ENCODE measurements around the gene OVCA2.

OVCA2 gene

DNA sequence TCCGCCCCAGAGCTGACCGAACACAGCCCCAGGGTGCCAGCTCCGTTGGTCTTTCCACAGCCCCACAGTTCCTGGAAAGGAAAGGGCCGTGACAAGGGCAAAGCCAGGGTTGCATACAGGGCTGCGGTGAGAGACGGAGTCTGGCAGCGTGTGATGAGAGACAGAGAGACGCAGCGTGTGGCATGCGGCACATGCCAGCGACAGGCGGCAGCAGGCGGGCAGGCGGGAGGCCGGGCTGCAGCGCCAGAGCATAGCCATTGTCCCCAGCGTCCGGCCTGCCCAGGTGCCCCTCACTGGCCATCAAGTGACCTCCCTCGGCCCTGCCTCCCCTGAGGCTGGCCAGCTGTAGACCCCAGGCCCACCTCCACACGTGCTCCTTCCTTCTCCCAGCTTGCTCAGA lies 25.3 kb upstream of the OVCA2 start:
- Histone ChIP-seq H3K9me3 (ENCODE audit: insufficient read depth, low read depth, low read length) (no peaks in the 10 kb centered on the region), H3K4me1 (ENCODE audit: insufficient read depth, low read length) (peaks cover 2% of the 10 kb centered on the region; the same call in 1 of the 2 replicates), H3K36me3 (ENCODE audit: insufficient read depth, low read length) (no peaks in the 10 kb centered on the region), H3K27me3 (ENCODE audit: insufficient read depth, low read length) (peaks cover 60% of the 10 kb centered on the region), H3K4me3 (ENCODE audit: low read length) (no peak overlapping the region), H3K27ac (ENCODE audit: low read depth, low read length) (no peak overlapping the region), H3K9ac (ENCODE audit: low read depth, low read length) (no peak overlapping the region)
- 89% methylated on average over 20 of the region's 20 CpGs for WGBS

DNA sequence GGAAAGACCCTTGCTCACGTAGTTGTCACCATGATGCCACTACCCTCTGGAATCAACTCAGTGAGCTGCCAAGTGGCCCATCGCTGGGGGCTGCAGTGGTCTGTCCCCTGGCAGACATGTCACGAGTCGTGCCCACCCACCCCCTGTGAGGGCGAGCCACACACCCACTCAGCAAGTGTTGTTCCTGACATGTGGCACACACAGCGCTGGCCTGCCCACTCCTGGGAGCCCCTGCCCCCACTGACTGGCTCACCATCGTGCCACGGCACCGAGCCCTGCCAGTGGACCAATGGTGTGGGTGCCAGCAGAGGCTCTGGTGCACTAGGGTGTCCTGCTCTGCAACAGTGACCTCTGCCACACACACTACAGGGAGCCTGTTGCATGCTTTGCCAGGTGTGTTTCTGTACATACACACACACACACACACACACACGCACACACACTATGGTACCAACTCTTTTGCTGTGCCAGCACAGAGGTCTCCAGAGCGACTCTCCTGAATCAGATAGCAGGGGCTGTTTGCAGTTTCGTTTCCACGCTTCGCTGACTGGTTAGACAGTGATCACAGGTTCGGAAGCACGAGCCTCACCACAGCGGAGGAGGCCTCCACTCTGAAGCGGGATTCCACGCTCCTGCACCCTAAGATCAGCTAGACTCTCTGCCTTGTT lies 24.4 kb upstream of the OVCA2 start:
- 92% methylated on average over 19 of the region's 19 CpGs for WGBS
- Histone ChIP-seq H3K27me3 (ENCODE audit: insufficient read depth, low read length) (peaks cover 68% of the 10 kb centered on the region), H3K27ac (ENCODE audit: low read depth, low read length) (no peak overlapping the region), H3K36me3 (ENCODE audit: insufficient read depth, low read length) (no peaks in the 10 kb centered on the region), H3K9me3 (ENCODE audit: insufficient read depth, low read depth, low read length) (no peaks in the 10 kb centered on the region), H3K9ac (ENCODE audit: low read depth, low read length) (no peak overlapping the region), H3K4me3 (ENCODE audit: low read length) (no peak overlapping the region), H3K4me1 (ENCODE audit: insufficient read depth, low read length) (no peaks in the 10 kb centered on the region)

DNA sequence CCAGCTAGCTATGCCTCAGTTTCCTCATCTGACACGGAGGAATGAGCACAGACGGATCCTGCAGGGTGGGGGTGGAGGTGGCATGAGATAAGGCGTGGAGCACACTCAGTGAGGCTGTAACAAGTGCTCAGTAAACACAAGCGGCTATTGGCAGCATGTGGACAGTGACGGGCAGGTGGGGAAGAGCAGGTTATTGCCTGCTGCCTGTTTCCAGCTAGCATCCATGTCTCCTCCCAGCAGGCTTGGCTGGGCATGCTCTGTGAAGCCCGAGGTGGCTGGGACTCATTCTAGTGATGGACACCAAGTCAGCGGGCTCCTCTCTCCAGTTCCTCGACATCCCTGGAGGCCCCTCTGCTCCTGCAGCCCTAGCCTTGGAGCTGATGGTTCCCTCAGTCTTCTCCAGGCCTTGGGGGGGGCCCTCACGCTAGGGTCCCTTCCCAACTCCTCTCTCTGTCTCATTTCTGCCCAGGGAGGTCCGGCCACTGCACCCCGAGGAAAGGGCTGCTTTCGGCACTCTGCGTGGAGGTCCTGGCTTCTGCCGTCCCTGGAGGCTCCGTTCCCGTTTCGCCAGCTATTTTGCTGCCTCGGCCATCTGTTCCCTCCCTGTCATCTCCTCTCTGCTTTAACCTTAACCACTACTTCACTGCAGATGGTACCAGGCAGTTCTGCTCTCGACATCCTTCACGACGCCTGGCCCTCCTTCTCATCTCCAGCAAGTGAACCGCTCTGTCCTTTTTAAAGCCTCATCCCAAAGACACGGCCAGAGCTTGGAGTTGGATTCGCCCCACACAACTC lies 22.9 kb upstream of the OVCA2 start:
- H3K27me3 ChIP-seq (ENCODE audit: insufficient read depth, low read length): peaks cover 78% of the 10 kb centered on the region
- WGBS: 89% methylated on average over 24 of the region's 24 CpGs
- peaks cover 7% of the 10 kb centered on the region for H3K4me1 ChIP-seq (ENCODE audit: insufficient read depth, low read length)
- no peak overlapping the region for H3K4me3 ChIP-seq (ENCODE audit: low read length)
- no peak overlapping the region for H3K9ac ChIP-seq (ENCODE audit: low read depth, low read length)
- no peaks in the 10 kb centered on the region for H3K9me3 ChIP-seq (ENCODE audit: insufficient read depth, low read depth, low read length)
- H3K27ac ChIP-seq (ENCODE audit: low read depth, low read length): no peak overlapping the region
- H3K36me3 ChIP-seq (ENCODE audit: insufficient read depth, low read length): no peaks in the 10 kb centered on the region

DNA sequence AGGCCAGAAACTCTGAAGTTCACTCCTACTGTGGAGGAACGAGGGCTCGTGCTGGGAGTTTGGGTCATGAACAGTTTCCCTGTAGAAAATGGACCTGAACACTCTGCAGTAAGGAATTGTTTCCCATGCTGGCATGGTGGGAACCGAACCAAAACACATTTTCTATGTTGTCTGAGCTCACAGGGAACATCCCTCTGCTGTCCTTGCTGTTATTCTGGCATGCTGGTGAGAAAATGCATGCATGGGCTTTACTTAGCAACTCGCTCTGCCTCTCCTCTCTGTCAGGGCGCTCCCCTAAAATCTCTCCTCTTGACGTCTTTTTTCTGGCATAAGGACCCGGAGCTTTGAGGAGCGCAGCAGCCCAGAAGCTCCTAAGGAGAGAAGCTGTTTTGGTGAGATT lies 22.1 kb upstream of the OVCA2 start:
- Histone ChIP-seq H3K27me3 (ENCODE audit: insufficient read depth, low read length) (peaks cover 81% of the 10 kb centered on the region), H3K4me1 (ENCODE audit: insufficient read depth, low read length) (peaks cover 12% of the 10 kb centered on the region), H3K9me3 (ENCODE audit: insufficient read depth, low read depth, low read length) (no peaks in the 10 kb centered on the region), H3K9ac (ENCODE audit: low read depth, low read length) (no peak overlapping the region), H3K4me3 (ENCODE audit: low read length) (no peak overlapping the region), H3K36me3 (ENCODE audit: insufficient read depth, low read length) (no peaks in the 10 kb centered on the region), H3K27ac (ENCODE audit: low read depth, low read length) (no peak overlapping the region)
- WGBS: 90% methylated on average over 8 of the region's 8 CpGs

DNA sequence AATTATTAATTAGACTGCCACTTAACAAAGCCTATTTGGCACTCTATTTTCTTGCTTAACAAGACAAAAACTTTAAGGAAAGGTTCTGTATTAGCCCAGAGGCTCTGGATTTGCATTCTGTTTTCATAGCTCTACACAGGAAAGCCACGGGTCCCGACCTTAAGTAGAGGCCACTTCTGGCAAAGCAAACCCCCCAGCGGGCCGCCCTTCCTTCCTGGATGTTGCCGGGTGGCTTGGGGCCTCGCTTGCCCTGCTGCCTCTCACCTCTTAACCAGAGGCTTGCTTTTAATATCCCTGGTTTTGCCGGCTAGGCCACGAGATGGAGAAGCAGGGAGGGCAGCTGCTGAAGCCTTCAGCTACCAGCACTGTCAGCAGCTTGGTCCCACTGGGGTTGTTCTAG lies 21.1 kb upstream of the OVCA2 start:
- no peak overlapping the region for H3K9ac ChIP-seq (ENCODE audit: low read depth, low read length)
- H3K4me3 ChIP-seq (ENCODE audit: low read length): no peak overlapping the region
- peaks cover 87% of the 10 kb centered on the region for H3K27me3 ChIP-seq (ENCODE audit: insufficient read depth, low read length)
- WGBS: 66% methylated on average over 8 of the region's 8 CpGs
- no peaks in the 10 kb centered on the region for H3K9me3 ChIP-seq (ENCODE audit: insufficient read depth, low read depth, low read length)
- H3K27ac ChIP-seq (ENCODE audit: low read depth, low read length): no peak overlapping the region
- H3K4me1 ChIP-seq (ENCODE audit: insufficient read depth, low read length): peaks cover 12% of the 10 kb centered on the region
- no peaks in the 10 kb centered on the region for H3K36me3 ChIP-seq (ENCODE audit: insufficient read depth, low read length)

DNA sequence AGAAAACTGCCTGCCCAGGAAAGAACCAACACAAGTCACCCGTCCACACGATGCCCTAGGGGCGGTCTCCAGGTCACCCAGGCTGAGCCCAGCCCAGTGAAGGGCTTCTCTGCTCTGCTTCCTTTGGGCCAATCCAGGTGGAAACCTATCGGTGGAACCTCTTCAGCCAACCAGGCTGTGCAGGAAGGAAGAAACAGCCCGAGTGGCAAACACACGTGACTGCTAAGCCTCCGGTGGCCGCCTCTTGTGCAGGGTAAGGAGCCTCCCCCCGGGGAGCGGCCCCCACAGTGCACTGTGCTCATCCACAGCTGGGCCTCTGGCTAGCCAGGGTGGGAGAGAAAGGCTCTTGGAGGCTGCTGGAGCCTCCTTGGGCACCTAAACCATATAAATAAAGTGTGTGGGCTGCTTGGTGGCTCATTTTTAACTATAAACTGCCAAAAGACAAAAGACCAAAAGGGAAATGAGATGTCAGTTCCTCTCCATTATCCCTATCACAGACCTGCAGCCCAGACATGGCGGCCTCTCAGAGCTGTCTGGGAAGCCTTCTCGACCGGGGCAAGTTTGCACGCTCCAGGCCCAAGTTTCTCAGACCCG lies 19.1 kb upstream of the OVCA2 start:
- Histone ChIP-seq H3K36me3 (ENCODE audit: insufficient read depth, low read length) (no peaks in the 10 kb centered on the region), H3K4me1 (ENCODE audit: insufficient read depth, low read length) (peaks cover 12% of the 10 kb centered on the region), H3K27ac (ENCODE audit: low read depth, low read length) (no peak overlapping the region), H3K27me3 (ENCODE audit: insufficient read depth, low read length) (peaks cover 98% of the 10 kb centered on the region), H3K4me3 (ENCODE audit: low read length) (no peak overlapping the region), H3K9ac (ENCODE audit: low read depth, low read length) (no peak overlapping the region), H3K9me3 (ENCODE audit: insufficient read depth, low read depth, low read length) (no peaks in the 10 kb centered on the region)
- WGBS: 84% methylated on average over 15 of the region's 15 CpGs

DNA sequence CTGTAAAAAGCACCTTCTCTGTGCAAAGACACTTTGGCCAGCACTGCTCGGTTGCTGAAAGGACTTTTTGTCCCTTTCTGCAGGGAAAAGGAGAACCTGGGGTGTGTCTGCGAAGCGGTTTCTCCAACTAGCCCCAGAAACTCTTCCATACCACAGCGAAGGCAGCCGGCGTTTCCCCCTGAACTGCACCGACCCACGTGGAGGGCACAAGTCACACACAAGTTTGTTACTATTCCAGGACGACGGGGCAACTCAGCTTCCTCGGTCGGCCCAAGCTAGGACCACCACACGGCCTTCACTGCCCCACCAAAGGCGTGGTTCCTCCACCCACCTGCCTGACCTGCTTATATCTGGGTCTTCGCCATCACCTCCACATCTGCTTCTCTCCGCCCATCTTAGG lies 18.6 kb upstream of the OVCA2 start:
- 37% methylated on average over 16 of the region's 16 CpGs for WGBS
- Histone ChIP-seq H3K27ac (ENCODE audit: low read depth, low read length) (no peak overlapping the region), H3K9me3 (ENCODE audit: insufficient read depth, low read depth, low read length) (no peaks in the 10 kb centered on the region), H3K4me3 (ENCODE audit: low read length) (no peak overlapping the region), H3K9ac (ENCODE audit: low read depth, low read length) (no peak overlapping the region), H3K27me3 (ENCODE audit: insufficient read depth, low read length) (peaks cover 98% of the 10 kb centered on the region), H3K36me3 (ENCODE audit: insufficient read depth, low read length) (no peaks in the 10 kb centered on the region), H3K4me1 (ENCODE audit: insufficient read depth, low read length) (peaks cover 12% of the 10 kb centered on the region)

DNA sequence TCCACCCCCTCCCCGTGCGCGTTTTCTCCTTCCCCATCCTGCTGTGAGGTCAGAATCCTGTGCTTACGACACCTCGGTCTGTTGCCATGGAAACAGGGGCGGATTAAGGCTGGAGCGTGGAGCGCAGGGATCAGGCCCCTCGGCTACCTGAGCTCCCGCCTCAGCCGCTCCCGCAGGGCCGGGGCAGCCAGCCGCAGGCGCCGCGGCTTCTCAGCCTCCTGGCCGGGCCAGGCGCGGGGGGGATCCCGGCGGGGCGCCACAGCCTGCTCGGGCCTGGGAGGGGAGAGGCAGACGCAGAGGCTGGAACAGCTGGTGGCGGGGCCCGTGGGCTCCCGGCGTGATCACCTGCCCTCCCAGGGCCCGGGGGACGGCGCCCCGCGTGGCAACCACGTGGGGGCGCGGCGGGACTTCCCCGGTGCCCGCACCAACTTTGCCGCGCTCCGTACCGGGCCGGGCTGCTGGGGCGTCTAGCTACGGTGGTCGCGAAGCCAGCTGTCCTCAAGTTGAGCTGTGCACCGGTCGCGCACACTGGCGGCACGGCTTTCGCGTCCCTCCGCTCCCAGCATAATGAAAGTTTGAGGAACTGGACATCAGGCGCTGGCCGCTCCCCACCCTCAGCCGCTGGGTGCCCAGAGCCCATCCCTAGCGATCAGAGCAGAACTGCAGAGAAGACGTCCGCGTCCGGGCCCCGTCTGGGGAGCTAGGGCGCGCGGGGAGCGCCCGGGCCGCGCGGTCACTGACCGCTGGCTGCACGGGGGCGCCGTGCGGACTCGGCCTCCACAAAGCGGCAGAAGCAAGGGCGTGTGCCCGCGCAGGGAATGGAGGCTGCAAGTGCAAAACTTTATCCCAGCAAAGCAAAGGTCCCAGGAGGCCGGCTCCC lies 17.9 kb upstream of the OVCA2 start:
- Histone ChIP-seq H3K27ac (ENCODE audit: low read depth, low read length) (no peak overlapping the region), H3K36me3 (ENCODE audit: insufficient read depth, low read length) (no peaks in the 10 kb centered on the region), H3K9ac (ENCODE audit: low read depth, low read length) (no peak overlapping the region), H3K4me1 (ENCODE audit: insufficient read depth, low read length) (peaks cover 12% of the 10 kb centered on the region), H3K27me3 (ENCODE audit: insufficient read depth, low read length) (peaks cover 98% of the 10 kb centered on the region), H3K4me3 (ENCODE audit: low read length) (peak overlapping the region; percentile 49), H3K9me3 (ENCODE audit: insufficient read depth, low read depth, low read length) (no peaks in the 10 kb centered on the region)
- 2% methylated on average over 84 of the region's 85 CpGs for WGBS

DNA sequence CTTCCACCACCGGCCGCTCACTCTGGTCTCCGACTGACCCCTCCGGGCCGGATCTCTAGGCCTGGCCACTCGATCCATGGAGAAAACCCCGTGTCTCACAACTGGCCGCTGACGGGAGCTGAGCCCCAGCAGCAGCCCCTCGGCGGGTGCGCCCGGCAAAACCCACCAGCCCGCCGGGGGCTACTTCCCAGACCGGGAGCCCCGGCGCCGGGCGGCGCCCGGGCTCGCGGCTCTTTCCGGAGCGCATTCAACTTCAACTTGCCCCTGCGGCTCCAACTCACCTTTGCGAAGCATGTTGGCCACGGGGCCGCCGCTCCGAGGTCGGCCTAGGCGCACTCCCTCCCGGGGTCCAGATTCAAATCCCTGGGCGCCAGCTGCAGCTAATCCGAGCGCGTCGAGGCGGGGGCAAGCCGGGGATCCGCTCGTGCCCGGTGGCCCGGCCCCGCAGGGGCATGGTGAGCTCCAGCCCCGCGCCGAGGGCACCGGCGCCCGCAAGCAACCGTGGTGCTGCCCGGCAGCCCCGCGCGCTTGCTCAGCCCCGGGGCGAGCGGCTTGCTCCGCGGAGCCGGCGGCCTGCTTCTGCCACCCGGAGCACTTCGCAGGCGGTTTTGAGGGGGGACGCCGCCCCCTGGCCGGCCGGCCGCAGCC lies 17.1 kb upstream of the OVCA2 start:
- H3K27ac ChIP-seq (ENCODE audit: low read depth, low read length): no peak overlapping the region
- H3K27me3 ChIP-seq (ENCODE audit: insufficient read depth, low read length): peaks cover 98% of the 10 kb centered on the region
- peaks cover 16% of the 10 kb centered on the region for H3K4me1 ChIP-seq (ENCODE audit: insufficient read depth, low read length)
- no peaks in the 10 kb centered on the region for H3K36me3 ChIP-seq (ENCODE audit: insufficient read depth, low read length)
- H3K9me3 ChIP-seq (ENCODE audit: insufficient read depth, low read depth, low read length): no peaks in the 10 kb centered on the region
- H3K9ac ChIP-seq (ENCODE audit: low read depth, low read length): no peak overlapping the region; the same call in 1 of the 2 replicates
- peak overlapping the region; percentile 49 for H3K4me3 ChIP-seq (ENCODE audit: low read length)
- 1% methylated on average over 73 of the region's 73 CpGs for WGBS

DNA sequence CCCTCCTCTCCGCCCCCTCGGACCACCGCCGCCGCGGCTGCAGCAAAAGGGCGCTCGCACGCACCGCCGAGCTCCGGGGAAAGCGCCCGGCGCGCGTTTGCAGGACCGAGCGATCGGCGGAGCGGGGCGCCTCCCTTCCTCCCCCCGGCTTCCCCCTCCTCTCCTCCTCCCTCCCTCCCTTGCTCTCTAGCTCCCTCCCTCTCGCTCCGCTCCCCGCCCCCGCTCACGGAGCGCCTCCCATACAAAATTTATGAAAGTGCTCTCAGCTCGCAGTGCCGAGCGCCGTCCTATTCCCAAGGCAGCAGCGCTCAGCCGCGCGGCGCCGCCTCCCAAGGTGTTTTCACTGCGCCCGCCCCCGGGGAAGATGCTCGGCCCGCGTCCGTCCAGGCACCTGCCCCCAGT lies 16.6 kb upstream of the OVCA2 start, which contains the start of gene RTN4RL1:
Gene RTN4RL1, minus strand, starts transcription at position 115 of the 402 bp plus-strand sequence. CDS start 469 bp downstream, outside the sequence.
- Histone ChIP-seq H3K4me3 (ENCODE audit: low read length) (peak within 1 kb of the TSS; percentile 49), H3K9me3 (ENCODE audit: insufficient read depth, low read depth, low read length) (no peaks in the 10 kb centered on the region), H3K36me3 (ENCODE audit: insufficient read depth, low read length) (no peaks in the 10 kb centered on the region), H3K27ac (ENCODE audit: low read depth, low read length) (no peak within 1 kb of the TSS), H3K4me1 (ENCODE audit: insufficient read depth, low read length) (peaks cover 16% of the 10 kb centered on the region), H3K27me3 (ENCODE audit: insufficient read depth, low read length) (peaks cover 95% of the 10 kb centered on the region), H3K9ac (ENCODE audit: low read depth, low read length) (no peak within 1 kb of the TSS; the same call in 1 of the 2 replicates)
- under 1% methylated on average over 47 of the region's 47 CpGs for WGBS

Data from HUES64 (cell line).